ENCODE measurements around the gene HSPB1.

Gene HSPB1

DNA sequence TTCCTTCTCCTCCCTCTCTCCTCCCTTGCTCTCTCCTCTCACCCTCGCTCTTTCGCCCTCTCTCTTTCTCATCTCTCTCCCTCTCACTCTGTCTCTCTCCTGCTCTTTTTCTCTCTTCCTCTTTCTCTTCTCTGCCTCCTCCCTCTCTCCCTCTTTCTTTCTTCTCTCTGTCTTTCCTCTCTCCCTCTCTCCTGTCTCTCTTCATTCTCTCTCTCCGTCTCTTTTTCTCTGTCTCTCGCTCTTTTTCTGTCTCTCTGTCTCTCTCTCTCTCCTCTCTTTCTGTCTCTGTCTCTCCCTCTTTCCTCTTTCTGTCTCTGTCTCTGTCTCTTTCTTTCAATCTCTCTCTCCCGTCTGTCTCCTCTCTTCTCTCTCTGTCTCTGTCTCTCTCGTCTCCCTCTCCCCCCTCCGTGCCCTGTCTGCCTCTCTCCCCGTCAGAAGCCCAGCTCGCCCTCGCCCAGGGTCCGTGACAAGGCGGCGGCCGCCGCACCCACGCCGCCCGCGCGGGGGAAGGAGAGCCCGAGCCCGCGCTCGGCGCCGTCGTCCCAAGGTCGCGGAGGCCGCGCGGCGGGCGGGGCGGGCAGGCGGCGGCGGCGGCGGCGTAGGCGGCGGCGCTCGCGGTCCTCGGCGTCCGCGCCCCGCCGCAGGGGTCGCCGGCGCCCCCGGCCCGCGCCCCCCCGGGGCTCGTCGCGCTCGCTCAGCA, 21.3 kb upstream of the HSPB1 start:
- H3F3A ChIP-seq (ENCODE audit: insufficient read depth, low read length), result no peaks in the 10 kb centered on the region
- no peaks in the 10 kb centered on the region for H3K9me2 ChIP-seq (ENCODE audit: low read depth, low read length)
- TF ChIP-seq, protein P1, sequence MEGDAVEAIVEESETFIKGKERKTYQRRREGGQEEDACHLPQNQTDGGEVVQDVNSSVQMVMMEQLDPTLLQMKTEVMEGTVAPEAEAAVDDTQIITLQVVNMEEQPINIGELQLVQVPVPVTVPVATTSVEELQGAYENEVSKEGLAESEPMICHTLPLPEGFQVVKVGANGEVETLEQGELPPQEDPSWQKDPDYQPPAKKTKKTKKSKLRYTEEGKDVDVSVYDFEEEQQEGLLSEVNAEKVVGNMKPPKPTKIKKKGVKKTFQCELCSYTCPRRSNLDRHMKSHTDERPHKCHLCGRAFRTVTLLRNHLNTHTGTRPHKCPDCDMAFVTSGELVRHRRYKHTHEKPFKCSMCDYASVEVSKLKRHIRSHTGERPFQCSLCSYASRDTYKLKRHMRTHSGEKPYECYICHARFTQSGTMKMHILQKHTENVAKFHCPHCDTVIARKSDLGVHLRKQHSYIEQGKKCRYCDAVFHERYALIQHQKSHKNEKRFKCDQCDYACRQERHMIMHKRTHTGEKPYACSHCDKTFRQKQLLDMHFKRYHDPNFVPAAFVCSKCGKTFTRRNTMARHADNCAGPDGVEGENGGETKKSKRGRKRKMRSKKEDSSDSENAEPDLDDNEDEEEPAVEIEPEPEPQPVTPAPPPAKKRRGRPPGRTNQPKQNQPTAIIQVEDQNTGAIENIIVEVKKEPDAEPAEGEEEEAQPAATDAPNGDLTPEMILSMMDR (IDR thresholded peaks at IDR 0.05; ENCODE audit: low read length), result no peak
- peak; percentile 86; the same call in 1 of the 2 replicates for TF ChIP-seq EZH2 (IDR thresholded peaks at IDR 0.05; ENCODE audit: borderline replicate concordance, low read length)
- H3K4me2 ChIP-seq (ENCODE audit: low read length), result no peak overlapping the region
- no peaks in the 10 kb centered on the region for H3K9me3 ChIP-seq (ENCODE audit: low read length)
- no peak overlapping the region for H3K27ac ChIP-seq (ENCODE audit: low read depth, low read length, poor library complexity, severe bottlenecking)
- H4K20me1 ChIP-seq (ENCODE audit: insufficient read depth, low read length), result no peaks in the 10 kb centered on the region
- peaks cover 43% of the 10 kb centered on the region for H3K27me3 ChIP-seq (ENCODE audit: insufficient read depth, low read length)
- H3K36me3 ChIP-seq (ENCODE audit: insufficient read depth, low read length), result no peaks in the 10 kb centered on the region
- no peak overlapping the region for H2AFZ ChIP-seq (ENCODE audit: low read length)
- no peaks in the 10 kb centered on the region for H3K79me2 ChIP-seq (ENCODE audit: insufficient read depth, low read length)
- no peak overlapping the region for H3K9ac ChIP-seq (ENCODE audit: low read length)
- H3K4me1 ChIP-seq (ENCODE audit: insufficient read depth, low read length, severe bottlenecking), result peaks cover 7% of the 10 kb centered on the region
- H3K4me3 ChIP-seq (ENCODE audit: low read depth, low read length, poor library complexity, severe bottlenecking), result no peak overlapping the region

DNA sequence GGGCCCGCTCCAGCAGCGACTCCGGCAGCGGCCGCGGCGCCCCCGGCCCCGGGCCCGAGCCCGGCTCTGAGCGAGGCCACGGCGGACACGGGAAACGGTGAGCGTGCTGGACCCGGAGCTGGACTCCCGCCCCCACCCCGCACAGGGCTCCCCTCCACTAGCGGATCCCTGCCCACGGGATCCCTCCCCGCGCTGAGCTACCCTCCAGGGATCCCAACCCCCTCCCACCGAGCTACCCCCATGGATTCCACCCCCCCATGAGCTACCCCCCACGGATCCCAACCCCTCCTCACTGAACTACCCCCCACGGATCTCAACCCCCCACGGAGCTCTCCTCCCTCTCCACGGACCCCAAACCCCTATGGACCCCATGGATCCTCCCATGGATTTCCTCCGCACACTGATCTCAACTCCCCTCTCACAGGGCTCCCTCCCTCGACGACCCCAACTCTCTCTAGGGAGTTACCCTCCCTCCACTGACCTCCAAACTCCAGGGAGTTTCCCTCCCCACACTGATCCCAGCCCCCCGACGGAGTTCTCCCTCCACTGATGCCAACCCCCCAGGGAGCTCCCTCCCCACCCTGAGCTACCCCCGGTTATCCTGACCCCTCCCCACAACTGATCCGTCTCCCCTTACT, 20.6 kb upstream of the HSPB1 start:
- Histone ChIP-seq H3K4me3 (ENCODE audit: low read depth, low read length, poor library complexity, severe bottlenecking) (no peak overlapping the region), H3K9ac (ENCODE audit: low read length) (no peak overlapping the region), H3K27me3 (ENCODE audit: insufficient read depth, low read length) (peaks cover 39% of the 10 kb centered on the region), H3F3A (ENCODE audit: insufficient read depth, low read length) (no peaks in the 10 kb centered on the region), H3K36me3 (ENCODE audit: insufficient read depth, low read length) (no peaks in the 10 kb centered on the region), H4K20me1 (ENCODE audit: insufficient read depth, low read length) (no peaks in the 10 kb centered on the region), H3K27ac (ENCODE audit: low read depth, low read length, poor library complexity, severe bottlenecking) (no peak overlapping the region), H3K9me3 (ENCODE audit: low read length) (no peaks in the 10 kb centered on the region), H3K79me2 (ENCODE audit: insufficient read depth, low read length) (no peaks in the 10 kb centered on the region), H3K4me2 (ENCODE audit: low read length) (no peak overlapping the region), H3K4me1 (ENCODE audit: insufficient read depth, low read length, severe bottlenecking) (peaks cover 7% of the 10 kb centered on the region), H3K9me2 (ENCODE audit: low read depth, low read length) (no peaks in the 10 kb centered on the region), H2AFZ (ENCODE audit: low read length) (no peak overlapping the region)
- TF ChIP-seq, protein P1 (IDR thresholded peaks at IDR 0.05; ENCODE audit: low read length), result no peak
- no peak for TF ChIP-seq EZH2 (IDR thresholded peaks at IDR 0.05; ENCODE audit: borderline replicate concordance, low read length)

DNA sequence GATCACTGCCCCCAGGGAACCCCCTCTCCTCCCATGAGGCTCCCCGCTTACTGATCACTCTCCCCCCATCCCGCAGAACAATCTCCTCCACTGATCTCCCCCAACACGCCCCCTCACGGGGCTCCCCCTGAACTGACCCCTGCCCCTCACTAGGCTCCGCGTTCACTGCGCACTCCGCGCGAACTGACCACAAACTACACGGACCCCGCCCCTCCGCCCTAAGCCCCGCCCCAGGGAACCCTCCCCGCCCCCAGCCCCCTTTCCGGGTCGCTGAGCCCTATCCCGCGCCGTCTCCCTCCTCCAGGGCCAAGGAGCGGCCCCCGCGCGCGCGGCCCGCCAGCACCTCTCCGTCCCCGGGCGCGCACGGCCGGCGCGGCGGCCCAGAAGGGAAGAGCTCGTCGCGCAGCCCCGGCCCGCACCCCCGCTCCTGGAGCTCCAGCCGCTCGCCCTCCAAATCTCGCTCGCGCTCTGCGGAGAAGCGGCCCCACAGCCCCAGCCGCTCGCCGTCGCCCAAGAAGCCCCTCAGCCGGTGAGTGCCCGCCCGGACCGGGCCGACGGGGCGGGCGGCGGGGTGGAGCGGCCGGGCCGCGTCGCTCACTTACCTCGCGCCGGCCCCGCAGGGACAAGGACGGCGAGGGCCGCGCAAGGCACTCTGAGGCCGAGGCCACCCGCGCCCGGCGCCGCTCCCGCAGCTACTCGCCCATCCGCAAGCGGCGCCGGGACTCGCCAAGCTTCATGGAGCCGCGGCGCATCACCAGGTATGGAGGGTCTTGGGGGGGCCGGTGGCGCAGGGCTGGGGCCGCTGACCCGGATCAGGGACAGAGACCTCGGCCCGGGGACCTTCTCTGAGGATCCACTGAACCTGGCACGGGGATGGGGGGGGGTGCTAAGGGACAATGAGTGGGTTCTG, 19.9 kb upstream of the HSPB1 start:
- H3K4me3 ChIP-seq (ENCODE audit: low read depth, low read length, poor library complexity, severe bottlenecking), result no peak overlapping the region
- no peaks in the 10 kb centered on the region for H3K79me2 ChIP-seq (ENCODE audit: insufficient read depth, low read length)
- H3K36me3 ChIP-seq (ENCODE audit: insufficient read depth, low read length), result no peaks in the 10 kb centered on the region
- peaks cover 7% of the 10 kb centered on the region for H3K4me1 ChIP-seq (ENCODE audit: insufficient read depth, low read length, severe bottlenecking)
- no peaks in the 10 kb centered on the region for H3K9me3 ChIP-seq (ENCODE audit: low read length)
- peaks cover 41% of the 10 kb centered on the region for H3K27me3 ChIP-seq (ENCODE audit: insufficient read depth, low read length)
- H3K4me2 ChIP-seq (ENCODE audit: low read length), result no peak overlapping the region
- H3F3A ChIP-seq (ENCODE audit: insufficient read depth, low read length), result no peaks in the 10 kb centered on the region
- H4K20me1 ChIP-seq (ENCODE audit: insufficient read depth, low read length), result no peaks in the 10 kb centered on the region
- no peaks in the 10 kb centered on the region for H3K9me2 ChIP-seq (ENCODE audit: low read depth, low read length)
- H2AFZ ChIP-seq (ENCODE audit: low read length), result no peak overlapping the region
- no peak overlapping the region for H3K27ac ChIP-seq (ENCODE audit: low read depth, low read length, poor library complexity, severe bottlenecking)
- H3K9ac ChIP-seq (ENCODE audit: low read length), result no peak overlapping the region
- TF ChIP-seq, protein P1 (IDR thresholded peaks at IDR 0.05; ENCODE audit: low read length), result no peak
- TF ChIP-seq EZH2 (IDR thresholded peaks at IDR 0.05; ENCODE audit: borderline replicate concordance, low read length), result no peak

Data from OCI-LY1 (cell line).